Pancreas (tissue), 10 donors: Measurements from ENCODE around the gene PLA2G12A. TPM values are rescaled to one million over a fixed set of nuclear protein-coding genes. Genes with fewer than 3 reads are reported as not detected.

ENCODE experiments used
- ATAC-seq, 4 donors: fragments of 200-7000 bp; cut with Tn5 transposase; one replicate each; pipeline versions ENCODE4 v1.8.0 to v1.9.1; 2020; ENCODE audit warnings: mild to moderate bottlenecking in 4 of 4, moderate library complexity in 4 of 4
- DNase-seq, 6 donors: peaks; one replicate each; pipeline ENCODE4 v3.0.0-alpha.2; 2020
- FAIRE-seq: peaks from 2 replicates; lab custom pipeline; 2012; peaks lifted over from hg19 to GRCh38; lab: Jason Lieb, UNC
- H3K27ac ChIP-seq, 4 donors: fragments of 200-600 bp; sonication (generic); 1 replicate in 3 of 4; 2 replicates in 1 of 4; pipeline versions ENCODE4 v1.5.0 to v1.8.0; 2020
- H3K27me3 ChIP-seq, 4 donors: fragments of 200-600 bp; one replicate each; pipeline ENCODE4 v1.8.0; 2021
- H3K36me3 ChIP-seq, 3 donors: fragments of 200-600 bp; sonication (generic) in 1 of 3; one replicate each; pipeline versions ENCODE4 v1.5.0 to v1.8.0; 2020 to 2021
- H3K4me1 ChIP-seq, 3 donors: fragments of 200-600 bp; one replicate each; pipeline ENCODE4 v1.8.0; 2021
- H3K4me3 ChIP-seq, 4 donors: fragments of 200-600 bp; sonication (generic) in 2 of 4; one replicate each; pipeline versions ENCODE4 v1.5.0 to v1.8.0; 2020 to 2021
- H3K9me3 ChIP-seq, 4 donors: fragments of 200-600 bp; one replicate each; pipeline ENCODE4 v1.8.0; 2021
- WGBS, 2 donors: extraction: QIAGEN DNeasy Blood & Tissue Kit; methylation state at CpG; one replicate each; pipeline ENCODE4 v1.1.7; 2013; 5-methylcytosine and 5-hydroxymethylcytosine counted together
- intact Hi-C, 3 donors: fragments of 100-400 bp; cut with DNase I; formaldehyde crosslinking; loops; one replicate each; pipeline versions ENCODE4 v1.11.1 to v1.14.2; 2022
- polyA plus RNA-seq, 2 donors: library from polyadenylated mRNA; stranded (reverse); fragments of 200-250 nt; gene quantifications; one replicate each; pipeline ENCODE4 v1.2.3, GENCODE V29; 2013
- total RNA-seq, 6 donors: library from RNA; stranded (reverse); fragmentation: NEBNext Ultra II Directional in 4 of 6; extraction: Animal tissue kit (Norgen Biotek cat#: 25700) in 4 of 6; gene quantifications; one replicate each; pipeline versions ENCODE4 v1.2.1 to v1.2.4, GENCODE V29; 2021 to 2023
- TF ChIP-seq, protein P1 (sequence below), 4 donors: fragments of 200-600 bp; sonication (generic) in 3 of 4; IDR thresholded peaks; one replicate each; pipeline versions ENCODE4 v1.5.0 to v1.8.0; 2021; ENCODE audit warnings: antibody characterized with exemption in 4 of 4
- donor health status: healthy with polysubstance abuse.
- donor health status: DM: no; HTN: no; CAD: no; lungs with moderate emphysema.
- donor health status: DM: no; HTN: no; CAD: no.
- donor health status: control.
- donor health status: control.
- donor health status: Bipolar disorder and iron deficiency.
- donor health status: DM: yes; HTN: yes; CAD: no.
- donor health status: DM: no; HTN: no; CAD: no.
- donor health status: DM: no; HTN: no; CAD: no.
- donor health status: DM: yes; HTN: yes; CAD: no.

PLA2G12A gene
- total and polyA plus RNA-seq, 8 donors = 8.4 to 45.4 (median 34.3) TPM

- FAIRE-seq (no peak), DNase-seq (no peak), ATAC-seq (no peak)
- Histone ChIP-seq H3K4me1 (peaks cover 0 to 8% (median 6%) of the 10 kb centered on the region in 3 donors), H3K36me3 (peaks cover 0 to 25% (median 5%) of the 10 kb centered on the region in 3 donors), H3K4me3 (no peak overlapping the region), H3K27ac (no peak overlapping the region), H3K27me3 (no peaks in the 10 kb centered on the region), H3K9me3 (no peaks in the 10 kb centered on the region)
- 48 to 74% methylated on average over 4 of the region's 4 CpGs for WGBS, 2 donors
- intact Hi-C loops = no loop called here
- TF ChIP-seq, protein P1, sequence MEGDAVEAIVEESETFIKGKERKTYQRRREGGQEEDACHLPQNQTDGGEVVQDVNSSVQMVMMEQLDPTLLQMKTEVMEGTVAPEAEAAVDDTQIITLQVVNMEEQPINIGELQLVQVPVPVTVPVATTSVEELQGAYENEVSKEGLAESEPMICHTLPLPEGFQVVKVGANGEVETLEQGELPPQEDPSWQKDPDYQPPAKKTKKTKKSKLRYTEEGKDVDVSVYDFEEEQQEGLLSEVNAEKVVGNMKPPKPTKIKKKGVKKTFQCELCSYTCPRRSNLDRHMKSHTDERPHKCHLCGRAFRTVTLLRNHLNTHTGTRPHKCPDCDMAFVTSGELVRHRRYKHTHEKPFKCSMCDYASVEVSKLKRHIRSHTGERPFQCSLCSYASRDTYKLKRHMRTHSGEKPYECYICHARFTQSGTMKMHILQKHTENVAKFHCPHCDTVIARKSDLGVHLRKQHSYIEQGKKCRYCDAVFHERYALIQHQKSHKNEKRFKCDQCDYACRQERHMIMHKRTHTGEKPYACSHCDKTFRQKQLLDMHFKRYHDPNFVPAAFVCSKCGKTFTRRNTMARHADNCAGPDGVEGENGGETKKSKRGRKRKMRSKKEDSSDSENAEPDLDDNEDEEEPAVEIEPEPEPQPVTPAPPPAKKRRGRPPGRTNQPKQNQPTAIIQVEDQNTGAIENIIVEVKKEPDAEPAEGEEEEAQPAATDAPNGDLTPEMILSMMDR (IDR thresholded peaks at IDR 0.05) = no peak
Measured at GRCh38 chr4:109719604-109720003, 10.3 kb downstream of the PLA2G12A start.

DNA sequence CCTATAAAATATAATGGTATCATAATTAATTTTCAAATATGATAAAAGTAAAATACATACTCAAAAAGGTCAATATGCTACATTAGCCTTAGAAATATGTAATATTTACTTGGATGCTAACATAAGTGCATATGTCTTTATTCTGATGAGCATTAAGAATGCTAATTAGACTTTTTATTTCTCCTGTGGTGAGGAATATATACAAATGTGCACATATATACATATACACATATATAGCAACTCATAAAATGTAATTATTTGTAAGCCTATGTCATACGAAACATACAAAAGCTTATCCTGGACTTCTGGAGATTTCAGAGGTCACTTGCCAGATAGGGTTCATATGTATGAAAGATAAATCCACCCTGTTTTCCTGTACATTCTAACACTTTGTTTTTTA lies 11.1 kb downstream of the PLA2G12A start:
- no peak for FAIRE-seq
- Histone ChIP-seq H3K4me1 (peaks cover 0 to 8% (median 6%) of the 10 kb centered on the region in 3 donors), H3K9me3 (no peaks in the 10 kb centered on the region), H3K4me3 (no peak overlapping the region), H3K27me3 (no peaks in the 10 kb centered on the region), H3K27ac (no peak overlapping the region), H3K36me3 (peaks cover 0 to 28% (median 5%) of the 10 kb centered on the region in 3 donors)
- DNase-seq = no peak
- TF ChIP-seq, protein P1 (IDR thresholded peaks at IDR 0.05) = no peak
- 87% methylated on average over 1 of the region's 1 CpG for WGBS, 2 donors
- intact Hi-C loops = no loop called here
- no peak for ATAC-seq

DNA sequence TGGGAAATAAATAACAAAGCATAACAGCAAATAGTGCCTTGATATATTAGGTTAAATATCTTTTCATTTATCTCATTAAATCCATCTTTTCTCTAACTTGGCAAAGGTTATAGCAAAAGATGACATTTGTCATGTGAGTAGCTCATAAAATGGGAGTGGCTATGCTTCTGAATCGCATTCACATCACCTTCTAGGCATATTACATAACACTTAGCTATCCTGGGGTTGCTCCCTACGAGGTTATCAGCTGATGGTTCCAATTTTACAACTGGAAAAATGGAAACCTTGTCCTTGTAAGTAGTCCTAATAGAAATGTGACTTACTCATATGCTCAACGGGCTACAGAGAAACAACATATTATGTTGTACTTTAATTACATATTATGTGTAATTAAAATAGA lies 16.4 kb downstream of the PLA2G12A start:
- intact Hi-C loops = no loop called here
- H3K9me3 ChIP-seq = no peaks in the 10 kb centered on the region
- WGBS, 2 donors = 89 to 92% methylated on average over 3 of the region's 3 CpGs
- peaks cover 0 to 40% (median 7%) of the 10 kb centered on the region in 3 donors for H3K36me3 ChIP-seq
- no peak overlapping the region for H3K4me3 ChIP-seq
- no peak for ATAC-seq
- TF ChIP-seq, protein P1 (IDR thresholded peaks at IDR 0.05) = no peak
- DNase-seq = no peak
- H3K27me3 ChIP-seq = no peaks in the 10 kb centered on the region
- FAIRE-seq = no peak
- no peak overlapping the region for H3K27ac ChIP-seq
- H3K4me1 ChIP-seq = peaks cover 0 to 4% (median 0%) of the 10 kb centered on the region in 3 donors

DNA sequence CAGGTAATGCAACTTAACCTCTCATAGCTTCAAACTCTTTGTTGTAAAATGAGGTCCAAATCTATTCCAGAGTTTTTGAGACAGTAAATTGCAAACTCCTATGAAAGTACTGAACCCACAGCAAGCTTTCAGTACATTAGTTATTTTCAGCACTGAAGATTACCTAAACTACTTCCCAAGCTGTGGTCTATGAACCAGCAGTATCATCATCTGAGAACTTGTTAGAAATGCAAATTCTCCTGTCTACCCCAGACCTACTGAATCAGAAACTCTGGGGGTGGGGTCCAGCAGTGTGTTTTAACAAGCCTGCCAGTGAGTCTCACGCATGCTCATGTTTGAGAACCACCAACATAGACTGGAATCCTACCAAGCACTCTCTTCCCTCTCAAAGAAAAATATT lies 20.9 kb downstream of the PLA2G12A start:
- no peak for ATAC-seq

DNA sequence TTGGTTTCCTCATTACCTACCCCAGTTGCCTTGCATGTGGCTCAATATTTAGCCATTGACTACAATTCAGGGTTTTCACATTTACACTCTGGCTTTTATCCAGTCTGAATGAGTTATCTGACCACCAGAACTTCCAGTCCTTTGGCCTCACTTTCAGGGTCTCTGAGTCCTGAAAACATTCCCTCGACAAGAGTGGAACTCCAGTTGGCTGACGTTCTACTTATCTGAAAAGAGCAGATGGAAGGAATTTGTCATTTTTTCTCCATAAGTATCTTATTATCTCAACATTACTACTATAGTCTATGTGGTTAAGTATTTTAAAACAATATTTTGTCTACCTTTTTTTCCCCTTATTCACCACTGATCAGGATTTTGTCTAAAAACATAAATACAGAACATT lies 21.4 kb downstream of the PLA2G12A start:
- peaks cover 3 to 7% (median 6%) of the 10 kb centered on the region in 3 donors for H3K4me1 ChIP-seq
- WGBS, 2 donors = 69% methylated on average over 2 of the region's 2 CpGs
- TF ChIP-seq, protein P1 (IDR thresholded peaks at IDR 0.05) = no peak
- H3K27me3 ChIP-seq = no peaks in the 10 kb centered on the region
- H3K36me3 ChIP-seq = peaks cover 0 to 10% (median 3%) of the 10 kb centered on the region in 3 donors
- H3K27ac ChIP-seq = no peak overlapping the region
- H3K4me3 ChIP-seq = no peak overlapping the region
- ATAC-seq (no peak), DNase-seq (no peak), FAIRE-seq (no peak)
- intact Hi-C loops = loop anchor here in 1 of 3 donors (10.0 kb wide), 1 partner anchor 96 kb away; the partner anchor contains the start of gene CFI
- H3K9me3 ChIP-seq = no peaks in the 10 kb centered on the region

More for the DNA sequence above, 20.9 kb downstream of the PLA2G12A start:
- FAIRE-seq = no peak
- Histone ChIP-seq H3K27me3 (no peaks in the 10 kb centered on the region), H3K4me1 (peaks cover 3 to 7% (median 6%) of the 10 kb centered on the region in 3 donors), H3K36me3 (peaks cover 0 to 15% (median 3%) of the 10 kb centered on the region in 3 donors), H3K4me3 (no peak overlapping the region), H3K9me3 (no peaks in the 10 kb centered on the region), H3K27ac (no peak overlapping the region)
- no peak for DNase-seq
- TF ChIP-seq, protein P1 (IDR thresholded peaks at IDR 0.05) = no peak
- WGBS, 2 donors = 95 to 97% methylated on average over 1 of the region's 1 CpG
- intact Hi-C loops = loop anchor here in 1 of 3 donors (10.0 kb wide), 1 partner anchor 96 kb away; the partner anchor contains the start of gene CFI
